ENCODE measurements around the gene ZFYVE26.
"Not testable (repeated sequence)": the region's sequence is repeated elsewhere in the genome, so short reads cannot be mapped to it uniquely, and the experiment has no call there.

Gene ZFYVE26

GRCh38 chr14:67718265-67718664 is 98.1 kb downstream of the ZFYVE26 start:
- Histone ChIP-seq H2AFZ (ENCODE audit: low read depth) (no peak overlapping the region), H3K27me3 (ENCODE audit: insufficient read depth, low read depth) (no peaks in the 10 kb centered on the region), H3K4me2 (no peak overlapping the region), H3K79me2 (ENCODE audit: insufficient read depth, low read depth) (no peaks in the 10 kb centered on the region), H4K20me1 (ENCODE audit: insufficient read depth) (no peaks in the 10 kb centered on the region), H3K4me1 (ENCODE audit: low read depth, poor library complexity, severe bottlenecking) (peaks cover 17% of the 10 kb centered on the region), H3K4me3 (IDR thresholded peaks at IDR 0.05; ENCODE audit: insufficient read depth, low read depth, low read length) (no peak overlapping the region), H3K36me3 (ENCODE audit: insufficient read depth) (no peaks in the 10 kb centered on the region), H3K9ac (no peak overlapping the region), H3K27ac (no peak overlapping the region)
- TF ChIP-seq CTCF (conservative IDR thresholded peaks at IDR 0.05; ENCODE audit: low read depth, low read length) = no peak

DNA sequence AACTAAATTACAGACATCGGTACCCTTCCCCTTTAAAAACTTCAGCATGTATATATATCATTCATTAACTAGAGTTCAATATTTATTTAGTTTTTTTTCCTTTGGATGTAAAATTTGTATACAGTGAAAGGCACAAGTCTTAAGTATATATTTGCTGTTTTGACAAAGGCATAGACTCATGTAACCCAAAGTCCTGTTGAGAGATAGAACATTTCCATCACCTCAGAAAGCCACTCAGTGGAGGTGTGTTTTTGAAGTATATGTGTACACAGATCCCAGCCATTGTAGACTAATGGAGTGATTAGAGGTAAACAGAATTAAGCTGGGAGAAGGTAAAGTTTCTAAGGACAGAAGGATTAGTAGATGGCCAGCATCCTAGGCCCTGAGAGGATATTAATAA is 99.3 kb downstream of the ZFYVE26 start:
- no peak overlapping the region for H3K4me3 ChIP-seq (IDR thresholded peaks at IDR 0.05; ENCODE audit: insufficient read depth, low read depth, low read length)
- no peak for TF ChIP-seq CTCF (conservative IDR thresholded peaks at IDR 0.05; ENCODE audit: low read depth, low read length)

GRCh38 chr14:67710209-67710608 is 106.2 kb downstream of the ZFYVE26 start:
- no peaks in the 10 kb centered on the region for H4K20me1 ChIP-seq (ENCODE audit: insufficient read depth)
- no peaks in the 10 kb centered on the region for H3K4me1 ChIP-seq (ENCODE audit: low read depth, poor library complexity, severe bottlenecking)
- no peak overlapping the region for H3K27ac ChIP-seq
- no peaks in the 10 kb centered on the region for H3K79me2 ChIP-seq (ENCODE audit: insufficient read depth, low read depth)
- H3K27me3 ChIP-seq (ENCODE audit: insufficient read depth, low read depth) = no peaks in the 10 kb centered on the region
- no peaks in the 10 kb centered on the region for H3K36me3 ChIP-seq (ENCODE audit: insufficient read depth)
- H3K4me3 ChIP-seq (IDR thresholded peaks at IDR 0.05; ENCODE audit: insufficient read depth, low read depth, low read length) = no peak overlapping the region
- no peak for TF ChIP-seq CTCF (conservative IDR thresholded peaks at IDR 0.05; ENCODE audit: low read depth, low read length)
- no peak overlapping the region for H3K4me2 ChIP-seq
- no peak overlapping the region for H3K9ac ChIP-seq
- H2AFZ ChIP-seq (ENCODE audit: low read depth) = no peak overlapping the region

More for the DNA sequence above, 99.3 kb downstream of the ZFYVE26 start:
- H3K79me2 ChIP-seq (ENCODE audit: insufficient read depth, low read depth) = no peaks in the 10 kb centered on the region
- H3K9ac ChIP-seq = no peak overlapping the region
- H3K27ac ChIP-seq = no peak overlapping the region
- no peaks in the 10 kb centered on the region for H4K20me1 ChIP-seq (ENCODE audit: insufficient read depth)
- no peaks in the 10 kb centered on the region for H3K27me3 ChIP-seq (ENCODE audit: insufficient read depth, low read depth)
- no peak overlapping the region for H3K4me2 ChIP-seq
- no peak overlapping the region for H2AFZ ChIP-seq (ENCODE audit: low read depth)
- H3K36me3 ChIP-seq (ENCODE audit: insufficient read depth) = no peaks in the 10 kb centered on the region
- peaks cover 17% of the 10 kb centered on the region for H3K4me1 ChIP-seq (ENCODE audit: low read depth, poor library complexity, severe bottlenecking)

GRCh38 chr14:67709796-67710195 is 106.6 kb downstream of the ZFYVE26 start:
- not testable (repeated sequence) for H3K36me3 ChIP-seq (ENCODE audit: insufficient read depth); H3K79me2 ChIP-seq (ENCODE audit: insufficient read depth, low read depth); H3K9ac ChIP-seq; H4K20me1 ChIP-seq (ENCODE audit: insufficient read depth); H3K4me3 ChIP-seq (IDR thresholded peaks at IDR 0.05; ENCODE audit: insufficient read depth, low read depth, low read length); H3K27ac ChIP-seq; H3K27me3 ChIP-seq (ENCODE audit: insufficient read depth, low read depth); H3K4me2 ChIP-seq; H2AFZ ChIP-seq (ENCODE audit: low read depth); H3K4me1 ChIP-seq (ENCODE audit: low read depth, poor library complexity, severe bottlenecking)

DNA sequence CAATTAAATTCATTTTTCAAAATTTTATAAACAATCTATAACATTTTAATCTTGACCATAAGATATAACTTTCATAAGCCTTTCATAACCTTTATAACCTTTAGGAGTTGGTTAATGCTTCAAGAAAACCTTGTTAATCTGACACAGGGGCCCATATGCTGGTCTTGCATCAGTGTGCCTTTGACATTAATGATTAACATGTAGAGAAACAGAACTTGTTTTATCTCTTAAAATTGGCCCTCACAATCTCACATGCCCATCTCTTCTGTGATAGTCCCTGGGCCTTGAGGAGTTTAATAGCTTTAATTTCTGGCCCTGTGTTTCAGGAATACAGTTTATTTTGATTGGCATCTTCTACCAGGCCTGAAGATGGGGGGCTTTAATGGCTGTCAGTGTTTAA is 107.0 kb downstream of the ZFYVE26 start:
- H3K79me2 ChIP-seq (ENCODE audit: insufficient read depth, low read depth); H2AFZ ChIP-seq (ENCODE audit: low read depth); H3K4me1 ChIP-seq (ENCODE audit: low read depth, poor library complexity, severe bottlenecking); H3K27me3 ChIP-seq (ENCODE audit: insufficient read depth, low read depth); H3K4me3 ChIP-seq (IDR thresholded peaks at IDR 0.05; ENCODE audit: insufficient read depth, low read depth, low read length); H4K20me1 ChIP-seq (ENCODE audit: insufficient read depth); H3K36me3 ChIP-seq (ENCODE audit: insufficient read depth); H3K9ac ChIP-seq; H3K4me2 ChIP-seq; H3K27ac ChIP-seq: not testable (repeated sequence)
